ENCODE data around the gene SORL1.

SORL1 gene

DNA sequence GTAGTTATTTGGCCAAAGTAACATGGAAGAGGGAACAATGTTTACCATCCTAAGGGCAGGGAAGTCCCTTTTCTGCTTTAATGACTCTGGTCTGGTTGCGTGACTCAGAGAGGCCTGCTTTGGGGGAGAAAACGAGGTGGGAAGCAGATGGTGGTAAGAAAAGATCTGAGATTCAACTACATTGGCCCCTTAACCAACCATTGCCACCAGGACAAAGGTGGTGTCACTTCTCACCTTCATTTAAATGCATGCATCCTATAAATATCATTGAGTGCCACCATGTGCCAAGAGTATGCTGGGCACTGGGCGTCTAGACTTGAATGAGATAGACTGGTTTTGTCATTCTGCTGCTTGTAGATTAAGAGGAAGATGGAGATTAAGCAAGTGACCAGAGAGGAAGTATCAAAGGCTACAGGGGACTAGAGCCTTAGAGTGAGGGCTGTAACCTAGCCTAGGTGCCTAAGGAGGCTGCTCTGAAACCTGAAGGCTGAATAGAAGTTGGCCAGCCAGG is 3.6 kb upstream of the SORL1 start:
- Histone ChIP-seq H3K27me3 (ENCODE audit: insufficient read depth, low read length, poor library complexity, severe bottlenecking) (no peaks in the 10 kb centered on the region), H3K9ac (ENCODE audit: low read depth, low read length, poor library complexity, severe bottlenecking) (no peak overlapping the region), H3K36me3 (ENCODE audit: insufficient read depth, low read length) (no peaks in the 10 kb centered on the region), H3K4me1 (ENCODE audit: insufficient read depth, low read length, poor library complexity, severe bottlenecking) (peaks cover 42% of the 10 kb centered on the region), H3K9me2 (replicated peaks; ENCODE audit: low read depth, low read length) (no peaks in the 10 kb centered on the region), H3K4me3 (ENCODE audit: low read length, poor library complexity, severe bottlenecking) (no peak overlapping the region), H3K4me2 (ENCODE audit: low read depth, low read length, poor library complexity, severe bottlenecking) (no peak overlapping the region), H3K79me2 (ENCODE audit: insufficient read depth, low read length) (peaks cover 13% of the 10 kb centered on the region), H3K9me3 (ENCODE audit: insufficient read depth, low read depth, low read length) (no peaks in the 10 kb centered on the region), H3F3A (ENCODE audit: low read depth) (no peaks in the 10 kb centered on the region), H4K20me1 (ENCODE audit: insufficient read depth, low read length, poor library complexity, severe bottlenecking) (no peaks in the 10 kb centered on the region), H2AFZ (ENCODE audit: low read length) (no peak overlapping the region)
- TF ChIP-seq, protein P1, sequence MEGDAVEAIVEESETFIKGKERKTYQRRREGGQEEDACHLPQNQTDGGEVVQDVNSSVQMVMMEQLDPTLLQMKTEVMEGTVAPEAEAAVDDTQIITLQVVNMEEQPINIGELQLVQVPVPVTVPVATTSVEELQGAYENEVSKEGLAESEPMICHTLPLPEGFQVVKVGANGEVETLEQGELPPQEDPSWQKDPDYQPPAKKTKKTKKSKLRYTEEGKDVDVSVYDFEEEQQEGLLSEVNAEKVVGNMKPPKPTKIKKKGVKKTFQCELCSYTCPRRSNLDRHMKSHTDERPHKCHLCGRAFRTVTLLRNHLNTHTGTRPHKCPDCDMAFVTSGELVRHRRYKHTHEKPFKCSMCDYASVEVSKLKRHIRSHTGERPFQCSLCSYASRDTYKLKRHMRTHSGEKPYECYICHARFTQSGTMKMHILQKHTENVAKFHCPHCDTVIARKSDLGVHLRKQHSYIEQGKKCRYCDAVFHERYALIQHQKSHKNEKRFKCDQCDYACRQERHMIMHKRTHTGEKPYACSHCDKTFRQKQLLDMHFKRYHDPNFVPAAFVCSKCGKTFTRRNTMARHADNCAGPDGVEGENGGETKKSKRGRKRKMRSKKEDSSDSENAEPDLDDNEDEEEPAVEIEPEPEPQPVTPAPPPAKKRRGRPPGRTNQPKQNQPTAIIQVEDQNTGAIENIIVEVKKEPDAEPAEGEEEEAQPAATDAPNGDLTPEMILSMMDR (conservative IDR thresholded peaks at IDR 0.05; ENCODE audit: low read length): no peak
- TF ChIP-seq EZH2phosphoT487 (IDR thresholded peaks at IDR 0.05; ENCODE audit: borderline replicate concordance): no peak

DNA sequence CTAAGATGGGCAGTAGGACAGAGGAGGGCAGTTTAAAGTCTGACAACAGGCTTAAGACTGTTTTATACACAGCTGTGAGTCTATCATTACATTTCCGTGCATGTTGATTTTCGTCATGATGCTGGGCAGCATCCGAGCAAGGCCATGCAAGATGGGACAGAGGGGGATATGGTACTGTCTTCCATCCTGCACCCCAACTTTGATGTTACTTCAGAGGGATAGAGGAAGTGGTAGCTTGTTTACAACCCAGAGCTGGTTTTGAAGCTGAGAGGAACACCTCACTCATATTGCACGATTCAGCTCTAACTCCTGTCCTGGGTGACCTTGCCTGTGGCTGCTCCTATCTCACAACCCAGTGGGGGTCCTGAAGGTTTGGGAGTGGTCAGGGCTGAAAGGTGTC is 3.0 kb upstream of the SORL1 start:
- Histone ChIP-seq H3K4me2 (ENCODE audit: low read depth, low read length, poor library complexity, severe bottlenecking) (no peak overlapping the region), H3K79me2 (ENCODE audit: insufficient read depth, low read length) (peaks cover 19% of the 10 kb centered on the region), H3F3A (ENCODE audit: low read depth) (no peaks in the 10 kb centered on the region), H3K27me3 (ENCODE audit: insufficient read depth, low read length, poor library complexity, severe bottlenecking) (no peaks in the 10 kb centered on the region), H3K9me3 (ENCODE audit: insufficient read depth, low read depth, low read length) (no peaks in the 10 kb centered on the region), H3K4me1 (ENCODE audit: insufficient read depth, low read length, poor library complexity, severe bottlenecking) (peaks cover 48% of the 10 kb centered on the region), H2AFZ (ENCODE audit: low read length) (no peak overlapping the region), H3K9ac (ENCODE audit: low read depth, low read length, poor library complexity, severe bottlenecking) (no peak overlapping the region), H3K4me3 (ENCODE audit: low read length, poor library complexity, severe bottlenecking) (no peak overlapping the region), H4K20me1 (ENCODE audit: insufficient read depth, low read length, poor library complexity, severe bottlenecking) (no peaks in the 10 kb centered on the region), H3K9me2 (replicated peaks; ENCODE audit: low read depth, low read length) (no peaks in the 10 kb centered on the region), H3K36me3 (ENCODE audit: insufficient read depth, low read length) (no peaks in the 10 kb centered on the region)
- TF ChIP-seq, protein P1 (conservative IDR thresholded peaks at IDR 0.05; ENCODE audit: low read length): no peak
- TF ChIP-seq EZH2phosphoT487 (IDR thresholded peaks at IDR 0.05; ENCODE audit: borderline replicate concordance): no peak

DNA sequence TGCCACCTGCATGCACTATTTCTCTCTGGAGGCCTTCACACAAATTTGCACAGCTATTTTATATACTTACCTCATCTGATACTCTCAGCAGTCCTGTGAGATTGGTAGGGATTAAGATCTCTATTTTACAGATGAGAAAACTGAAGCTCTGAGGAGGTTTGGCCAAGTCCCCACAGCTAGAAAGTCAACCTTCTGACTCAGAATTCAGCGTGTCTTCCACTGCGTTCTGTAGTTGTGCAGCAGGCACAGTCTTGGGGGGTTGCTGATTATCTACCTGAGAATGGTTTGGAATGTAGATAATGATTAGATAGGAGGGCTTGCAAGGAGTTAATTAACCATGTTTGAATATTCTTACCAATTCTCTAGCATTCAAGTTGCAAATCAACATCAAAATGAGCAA is 2.5 kb upstream of the SORL1 start:
- Histone ChIP-seq H3K4me3 (ENCODE audit: low read length, poor library complexity, severe bottlenecking) (no peak overlapping the region), H2AFZ (ENCODE audit: low read length) (no peak overlapping the region), H4K20me1 (ENCODE audit: insufficient read depth, low read length, poor library complexity, severe bottlenecking) (peaks cover under 1% of the 10 kb centered on the region), H3K27me3 (ENCODE audit: insufficient read depth, low read length, poor library complexity, severe bottlenecking) (no peaks in the 10 kb centered on the region), H3K36me3 (ENCODE audit: insufficient read depth, low read length) (no peaks in the 10 kb centered on the region), H3K9me3 (ENCODE audit: insufficient read depth, low read depth, low read length) (no peaks in the 10 kb centered on the region), H3K9ac (ENCODE audit: low read depth, low read length, poor library complexity, severe bottlenecking) (no peak overlapping the region), H3F3A (ENCODE audit: low read depth) (no peaks in the 10 kb centered on the region), H3K9me2 (replicated peaks; ENCODE audit: low read depth, low read length) (no peaks in the 10 kb centered on the region), H3K4me1 (ENCODE audit: insufficient read depth, low read length, poor library complexity, severe bottlenecking) (peaks cover 53% of the 10 kb centered on the region), H3K79me2 (ENCODE audit: insufficient read depth, low read length) (peaks cover 25% of the 10 kb centered on the region), H3K4me2 (ENCODE audit: low read depth, low read length, poor library complexity, severe bottlenecking) (no peak overlapping the region)
- TF ChIP-seq EZH2phosphoT487 (IDR thresholded peaks at IDR 0.05; ENCODE audit: borderline replicate concordance): no peak
- TF ChIP-seq, protein P1 (conservative IDR thresholded peaks at IDR 0.05; ENCODE audit: low read length): no peak

Measured in Loucy (cell line).